Frontal cortex (tissue), 4 donors: ENCODE measurements around the gene PRDM16. TPM values are rescaled to one million over a fixed set of nuclear protein-coding genes. Genes with fewer than 3 reads are reported as not detected.
A peak's percentile ranks its signal among the peaks of the same experiment; 100 is the strongest.

Experiments used
- DNase-seq, 2 donors: peaks; one replicate each; pipeline ENCODE4 v3.0.0; 2012; ENCODE audit warnings: low spot score in 2 of 2
- FAIRE-seq: peaks from 2 replicates; lab custom pipeline; 2012; peaks lifted over from hg19 to GRCh38; lab: Jason Lieb, UNC
- total RNA-seq: library from RNA; depleted of rRNA; stranded (reverse); fragments of >200 nt; gene quantifications from one replicate; pipeline ENCODE4 v1.2.3, GENCODE V29; 2014
- donor health status: control.
- donor health status: control.
- donor health status: control.

The PRDM16 gene
- total RNA-seq, 1 donor from 2014 or later: 1.6 TPM

DNA sequence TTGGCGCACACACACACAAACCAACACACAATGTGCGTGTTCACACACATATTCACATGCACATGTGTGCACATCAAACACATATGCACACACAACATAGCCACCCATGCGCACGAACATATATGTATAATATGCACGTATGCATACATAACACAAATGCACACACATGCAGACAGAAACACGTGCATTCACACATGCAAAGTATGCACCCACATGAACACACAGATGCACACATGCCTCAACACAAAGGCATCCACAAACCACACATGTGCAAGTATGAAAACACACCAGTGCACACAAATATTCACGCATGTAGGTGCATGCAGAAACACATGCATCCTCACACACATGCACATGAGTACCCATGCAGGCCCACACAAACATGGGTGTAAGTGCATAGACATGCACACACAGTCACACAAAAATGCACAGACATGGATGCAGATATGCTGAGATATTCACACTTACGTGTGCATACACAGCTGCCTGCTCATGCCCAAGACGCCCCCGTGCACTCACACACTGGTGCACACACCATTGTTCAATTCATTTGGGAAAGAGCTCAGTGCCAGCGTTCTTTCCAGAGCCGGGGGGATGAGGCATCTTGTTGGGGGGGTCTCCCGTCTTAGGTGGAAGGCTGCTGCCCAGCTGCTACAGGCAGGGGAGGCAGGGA, 332.7 kb downstream of the PRDM16 start:
- FAIRE-seq (no peak), DNase-seq (no peak)

DNA sequence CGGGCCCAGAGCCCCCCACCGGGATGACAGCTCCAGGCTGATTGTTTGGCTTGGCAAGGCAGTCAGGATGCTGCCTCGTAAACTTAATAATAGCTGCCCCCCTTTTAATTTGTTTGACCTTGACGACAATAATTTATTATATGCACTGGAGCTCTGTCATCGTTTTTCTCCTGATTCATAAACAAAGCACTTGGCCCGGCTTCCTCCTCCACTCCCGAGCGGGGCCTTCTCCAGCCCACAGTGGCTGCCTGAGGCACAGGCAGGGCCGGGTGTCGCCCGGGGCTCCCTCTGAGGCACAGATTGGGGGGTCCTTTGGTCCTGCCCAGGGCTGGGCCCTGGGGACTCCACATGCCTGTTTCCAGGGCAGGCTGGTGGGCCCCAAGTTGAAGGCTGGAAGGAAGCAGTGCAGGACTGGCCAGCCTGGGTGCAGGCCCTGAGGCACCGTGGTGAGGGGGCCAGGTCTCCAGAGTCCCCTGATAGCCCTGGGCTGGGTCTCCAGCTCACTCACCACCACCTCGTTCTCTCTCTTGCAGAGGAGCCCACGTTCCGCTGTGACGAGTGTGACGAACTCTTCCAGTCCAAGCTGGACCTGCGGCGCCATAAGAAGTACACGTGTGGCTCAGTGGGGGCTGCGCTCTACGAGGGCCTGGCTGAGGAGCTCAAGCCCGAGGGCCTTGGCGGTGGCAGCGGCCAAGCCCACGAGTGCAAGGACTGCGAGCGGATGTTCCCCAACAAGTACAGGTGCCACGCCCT, 333.4 kb downstream of the PRDM16 start:
- DNase-seq (no peak), FAIRE-seq (no peak)

DNA sequence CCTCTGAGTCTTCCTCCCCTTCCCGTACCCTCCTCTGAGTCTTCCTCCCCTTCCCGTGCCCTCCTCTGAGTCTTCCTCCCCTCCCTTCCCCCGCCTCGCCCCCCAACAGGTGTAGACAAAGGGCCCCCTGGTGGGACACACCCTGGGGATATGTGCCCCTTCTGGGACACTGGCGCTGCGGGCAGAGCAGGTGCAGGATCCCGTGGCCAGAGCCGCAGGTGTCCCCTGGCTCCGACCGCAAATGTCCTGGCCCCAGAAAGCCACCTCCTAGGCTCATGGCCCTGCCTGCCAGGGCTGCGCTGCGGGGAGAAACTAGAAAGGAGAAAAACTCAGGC, 334.0 kb downstream of the PRDM16 start:
- DNase-seq: no peak
- no peak for FAIRE-seq

DNA sequence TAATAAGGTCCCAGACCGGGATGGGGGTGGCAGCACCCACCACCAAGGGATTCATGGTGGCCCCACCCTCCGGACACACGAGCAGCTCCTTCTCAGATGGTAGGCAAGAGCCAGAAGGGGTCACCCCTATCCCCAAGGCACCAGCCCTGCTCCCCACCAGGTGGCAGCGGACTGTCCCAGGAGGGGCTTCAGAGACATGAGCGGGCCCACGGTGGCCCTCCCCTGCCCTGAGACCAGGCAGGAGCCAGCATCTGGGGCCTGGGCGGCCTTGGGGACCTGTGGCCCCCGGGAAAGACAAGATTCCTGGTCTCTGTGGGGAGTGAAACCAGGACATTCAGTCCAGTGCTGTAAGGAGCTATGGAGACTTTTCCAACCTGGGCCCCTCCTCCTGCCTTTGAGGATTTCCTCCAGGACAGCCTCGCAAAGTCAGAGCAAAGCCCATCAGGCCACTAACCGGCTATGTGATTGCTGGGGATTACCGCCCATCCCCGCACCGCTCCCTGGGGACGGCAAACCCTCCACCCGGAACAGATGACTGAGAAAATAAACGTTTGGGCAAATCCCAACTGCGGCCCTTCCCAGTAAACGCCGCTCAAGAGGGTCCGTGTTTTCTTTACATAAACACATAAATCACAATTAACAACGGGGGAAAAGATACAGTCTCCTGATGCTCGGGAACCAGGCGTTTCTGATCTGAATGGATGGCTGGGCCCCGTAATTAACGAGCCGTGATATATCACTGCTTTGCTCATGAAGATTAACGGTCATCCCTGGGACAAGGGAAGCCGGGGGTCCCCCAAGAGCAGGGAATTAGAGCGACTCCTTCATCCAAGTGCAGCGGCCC, 334.6 kb downstream of the PRDM16 start:
- FAIRE-seq (no peak), DNase-seq (no peak)

DNA sequence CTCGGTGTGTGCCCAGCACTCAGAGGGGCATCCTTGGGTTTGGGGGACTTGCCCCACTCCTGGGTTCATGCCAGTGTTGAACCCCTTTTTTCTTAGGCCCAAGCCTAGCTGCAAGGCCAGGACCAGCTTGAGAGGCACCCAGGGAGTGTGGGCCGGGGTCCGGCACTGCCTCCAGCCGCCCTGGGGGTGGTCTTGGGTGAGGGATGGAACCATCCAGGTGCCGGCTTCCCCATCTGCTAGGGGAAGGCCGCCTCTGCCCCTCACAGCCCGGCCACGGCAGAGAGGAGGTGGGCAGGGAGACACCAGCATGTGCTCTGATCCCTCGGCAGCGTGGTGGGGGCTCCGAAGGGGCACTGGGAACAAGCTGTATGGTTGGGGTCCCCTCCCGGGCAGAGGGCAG, 335.3 kb downstream of the PRDM16 start:
- DNase-seq (no peak), FAIRE-seq (no peak)

DNA sequence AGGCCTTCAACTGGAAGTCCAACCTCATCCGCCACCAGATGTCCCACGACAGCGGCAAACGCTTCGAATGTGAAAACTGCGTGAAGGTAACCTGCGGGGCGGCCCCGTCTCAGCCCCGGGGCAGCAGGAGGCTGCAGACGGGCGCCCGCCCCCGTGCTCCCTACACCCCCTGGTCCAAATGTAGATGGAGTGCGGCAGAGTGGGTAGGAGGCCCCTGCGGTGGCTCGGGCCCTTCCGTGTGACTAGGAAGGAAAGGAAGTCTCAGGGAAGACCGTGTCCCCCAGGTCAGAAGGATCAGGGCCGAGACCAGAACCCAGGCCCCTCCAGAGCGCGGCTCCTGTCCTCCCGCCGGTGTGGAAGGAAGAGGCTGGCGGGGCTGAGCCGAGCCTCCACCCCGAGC, 335.8 kb downstream of the PRDM16 start:
- DNase-seq: no peak
- no peak for FAIRE-seq

DNA sequence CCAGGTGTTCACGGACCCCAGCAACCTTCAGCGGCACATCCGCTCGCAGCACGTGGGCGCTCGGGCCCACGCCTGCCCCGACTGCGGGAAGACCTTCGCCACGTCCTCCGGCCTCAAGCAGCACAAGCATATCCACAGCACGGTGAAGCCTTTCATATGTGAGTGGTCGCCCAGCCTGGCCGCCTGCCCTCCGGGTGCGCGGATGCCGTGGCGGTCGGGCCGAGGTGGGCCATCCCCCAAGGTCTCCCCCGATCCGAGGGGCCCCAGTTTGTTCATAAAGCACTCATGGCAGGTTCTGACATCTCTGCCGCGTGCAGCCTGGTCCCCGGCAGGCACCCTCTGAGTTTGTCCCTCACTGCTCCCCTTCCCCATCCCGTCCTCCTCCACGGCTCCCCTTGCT, 336.5 kb downstream of the PRDM16 start:
- FAIRE-seq (no peak), DNase-seq (no peak)

DNA sequence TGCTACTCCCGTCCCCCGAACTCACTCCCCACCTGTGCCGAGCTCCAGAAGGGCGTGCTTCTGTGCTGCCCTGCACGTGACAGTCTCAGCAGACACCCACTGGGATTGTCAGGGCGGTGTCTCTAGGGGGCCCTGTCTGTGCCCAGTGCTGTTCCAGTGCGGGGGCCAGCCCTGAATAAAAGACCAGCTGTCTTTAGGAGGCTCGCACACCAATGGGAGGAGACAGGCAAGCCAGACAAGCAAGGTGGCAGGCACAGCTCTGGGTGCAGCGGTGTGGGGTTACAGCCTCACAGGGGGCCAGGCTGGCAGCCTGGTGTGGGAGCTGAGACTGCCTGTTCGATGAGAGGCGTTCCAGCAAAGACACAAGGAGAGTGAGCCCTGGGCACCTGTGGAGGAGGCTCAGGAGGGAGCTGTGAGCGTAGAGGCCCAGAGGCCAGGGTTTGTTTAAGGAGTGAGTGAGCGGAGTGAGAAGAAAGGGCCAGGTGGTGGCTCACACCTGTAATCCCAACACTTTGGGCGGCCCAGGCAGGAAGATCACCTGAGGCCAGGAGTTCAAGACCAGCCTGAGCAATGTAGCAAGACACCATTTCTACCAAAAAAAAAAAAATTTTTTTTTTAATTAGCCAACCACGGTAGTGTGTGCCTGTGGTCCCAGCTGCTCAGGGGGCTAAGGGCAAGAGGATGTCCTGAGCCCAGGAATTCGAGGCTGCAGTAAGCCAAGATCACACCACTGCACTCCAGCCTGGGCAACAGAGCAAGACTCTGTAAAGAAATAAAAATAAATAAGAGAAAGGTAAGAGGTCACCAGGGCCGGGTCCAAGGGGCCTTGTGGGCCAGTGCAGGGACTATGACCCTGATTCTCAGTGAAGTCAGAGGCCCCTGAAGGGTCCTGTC, 337.2 kb downstream of the PRDM16 start:
- FAIRE-seq (no peak), DNase-seq (no peak)

DNA sequence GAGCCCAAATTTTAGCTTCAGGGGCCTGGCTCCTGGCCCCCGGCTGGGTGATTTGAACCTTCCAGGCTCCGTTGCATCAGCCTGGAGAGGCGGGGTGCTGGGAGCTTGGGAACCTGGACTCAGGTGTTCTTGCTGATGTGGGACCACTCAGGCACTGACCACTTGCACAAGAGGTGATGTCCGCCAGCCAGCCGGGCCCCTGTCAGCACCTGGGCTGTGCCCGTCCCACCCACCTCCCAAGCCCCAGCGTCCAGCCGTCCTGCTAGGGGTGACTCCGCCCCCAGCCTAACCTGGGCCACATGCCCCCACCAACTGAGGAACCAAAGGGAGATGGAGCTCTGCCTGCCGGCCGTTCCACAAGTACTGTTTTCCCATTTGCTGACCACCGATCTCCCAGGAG, 338.0 kb downstream of the PRDM16 start:
- DNase-seq (no peak), FAIRE-seq (no peak)

DNA sequence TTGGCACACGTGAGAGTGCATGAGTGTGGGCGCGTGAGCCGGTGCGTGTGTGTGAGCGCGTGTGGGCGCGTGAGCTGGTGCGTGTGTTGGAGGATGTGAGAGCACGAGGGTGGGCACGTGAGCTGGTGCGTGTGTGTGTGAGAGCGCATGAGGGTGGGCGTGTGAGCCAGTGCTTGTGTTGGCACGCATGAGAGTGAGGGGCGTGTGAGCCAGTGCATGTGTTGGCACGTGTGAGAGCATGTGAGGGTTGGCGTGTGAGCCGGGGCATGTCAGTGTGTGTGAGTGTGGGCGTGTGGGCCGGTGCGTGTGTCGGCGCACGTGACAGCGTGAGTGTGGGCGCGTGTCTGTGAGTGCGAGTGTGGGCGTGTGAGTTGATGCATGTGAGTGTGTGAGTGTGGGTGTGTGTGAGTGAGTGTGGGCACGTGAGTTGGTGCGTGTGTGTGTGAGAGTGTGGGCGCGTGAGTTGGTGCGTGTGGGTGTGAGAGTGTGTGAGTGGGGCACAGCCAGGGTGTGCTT, 339.8 kb downstream of the PRDM16 start:
- DNase-seq (peak in 1 of 2 donors; percentile 59), FAIRE-seq (no peak)

DNA sequence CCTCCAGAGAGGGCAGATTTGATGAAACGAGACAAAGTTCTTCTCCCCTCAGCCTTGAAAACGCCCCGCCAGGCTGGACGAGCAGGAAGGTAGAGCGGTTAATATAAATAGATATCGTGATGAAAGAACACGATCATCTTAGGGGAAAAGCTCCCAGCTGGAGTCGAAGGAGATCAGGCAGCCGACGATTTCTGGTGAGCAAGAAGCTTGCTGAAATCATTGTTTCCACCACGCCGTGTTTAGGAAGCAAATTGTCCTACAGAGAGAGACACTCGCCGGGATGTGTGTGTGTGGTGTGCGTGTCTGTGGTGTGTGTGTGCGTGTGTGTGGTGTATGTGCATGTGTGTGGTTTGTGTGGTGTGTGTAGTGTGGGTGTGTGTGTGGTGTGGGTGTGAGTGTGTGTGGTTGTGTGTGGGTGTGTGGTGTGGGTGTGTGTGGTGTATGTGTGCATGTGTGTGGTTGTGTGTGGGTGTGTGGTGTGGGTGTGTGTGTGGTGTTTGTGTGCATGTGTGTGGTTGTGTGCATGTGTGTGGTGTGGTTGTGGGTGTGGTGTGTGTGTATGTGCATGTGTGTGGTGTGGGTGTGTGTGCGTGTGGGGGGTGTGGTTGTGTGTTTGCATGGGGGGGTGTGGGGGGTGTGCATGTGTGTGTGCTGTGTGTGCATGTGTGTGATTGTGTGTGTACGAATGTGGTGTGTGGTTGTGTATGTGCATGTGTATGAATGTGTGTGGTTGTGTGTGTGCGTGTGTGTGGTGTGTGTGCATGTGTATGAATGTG, 340.6 kb downstream of the PRDM16 start:
- DNase-seq: no peak
- no peak for FAIRE-seq

DNA sequence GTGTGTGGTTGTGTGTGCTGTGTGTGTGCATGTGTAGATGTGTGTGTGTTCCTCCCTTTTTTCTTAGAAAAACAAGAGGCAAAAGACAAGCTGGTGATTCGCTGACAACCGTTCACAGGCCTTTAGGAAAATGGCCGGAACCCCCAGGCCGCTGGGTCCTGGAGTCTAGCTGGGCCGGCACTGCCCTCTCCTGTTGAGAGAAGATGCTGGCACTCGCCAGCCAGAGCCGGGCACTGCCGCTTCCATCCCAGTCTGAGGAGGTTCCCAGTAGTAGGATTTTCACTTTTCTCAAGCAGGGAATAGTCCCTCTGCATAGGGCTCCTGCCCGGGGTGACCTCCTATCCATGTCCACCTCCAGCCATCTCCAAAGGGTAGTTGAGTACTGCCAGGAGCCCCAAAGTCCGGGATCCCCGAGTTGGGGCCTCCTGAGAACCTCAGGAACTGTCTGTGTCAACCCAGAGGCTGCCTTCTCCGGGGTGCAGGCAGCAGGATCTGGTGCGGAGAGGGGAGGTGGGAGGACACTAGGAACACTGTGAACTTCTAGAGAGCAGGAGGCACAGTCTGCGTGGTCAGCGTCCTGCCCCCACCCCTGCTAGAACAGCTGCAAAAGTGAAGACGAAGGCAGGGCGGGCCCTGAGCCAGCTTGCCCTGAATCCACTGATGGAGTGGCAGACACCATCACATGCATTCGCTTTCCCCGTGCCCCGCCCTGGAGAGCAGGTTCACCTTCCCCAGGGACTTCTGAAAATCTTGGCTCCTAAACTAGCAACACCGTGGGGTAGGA, 341.3 kb downstream of the PRDM16 start:
- DNase-seq (peak; percentile 95), FAIRE-seq (no peak)

DNA sequence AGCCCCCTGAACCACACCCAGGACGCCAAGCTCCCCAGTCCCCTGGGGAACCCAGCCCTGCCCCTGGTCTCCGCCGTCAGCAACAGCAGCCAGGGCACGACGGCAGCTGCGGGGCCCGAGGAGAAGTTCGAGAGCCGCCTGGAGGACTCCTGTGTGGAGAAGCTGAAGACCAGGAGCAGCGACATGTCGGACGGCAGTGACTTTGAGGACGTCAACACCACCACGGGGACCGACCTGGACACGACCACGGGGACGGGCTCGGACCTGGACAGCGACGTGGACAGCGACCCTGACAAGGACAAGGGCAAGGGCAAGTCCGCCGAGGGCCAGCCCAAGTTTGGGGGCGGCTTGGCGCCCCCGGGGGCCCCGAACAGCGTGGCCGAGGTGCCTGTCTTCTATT, 342.8 kb downstream of the PRDM16 start:
- DNase-seq: no peak
- FAIRE-seq: no peak

DNA sequence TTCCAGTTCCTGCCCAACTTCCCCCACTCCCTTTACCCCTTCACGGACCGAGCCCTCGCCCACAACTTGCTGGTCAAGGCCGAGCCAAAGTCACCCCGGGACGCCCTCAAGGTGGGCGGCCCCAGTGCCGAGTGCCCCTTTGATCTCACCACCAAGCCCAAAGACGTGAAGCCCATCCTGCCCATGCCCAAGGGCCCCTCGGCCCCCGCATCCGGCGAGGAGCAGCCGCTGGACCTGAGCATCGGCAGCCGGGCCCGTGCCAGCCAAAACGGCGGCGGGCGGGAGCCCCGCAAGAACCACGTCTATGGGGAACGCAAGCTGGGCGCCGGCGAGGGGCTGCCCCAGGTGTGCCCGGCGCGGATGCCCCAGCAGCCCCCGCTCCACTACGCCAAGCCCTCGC, 343.4 kb downstream of the PRDM16 start:
- FAIRE-seq: no peak

DNA sequence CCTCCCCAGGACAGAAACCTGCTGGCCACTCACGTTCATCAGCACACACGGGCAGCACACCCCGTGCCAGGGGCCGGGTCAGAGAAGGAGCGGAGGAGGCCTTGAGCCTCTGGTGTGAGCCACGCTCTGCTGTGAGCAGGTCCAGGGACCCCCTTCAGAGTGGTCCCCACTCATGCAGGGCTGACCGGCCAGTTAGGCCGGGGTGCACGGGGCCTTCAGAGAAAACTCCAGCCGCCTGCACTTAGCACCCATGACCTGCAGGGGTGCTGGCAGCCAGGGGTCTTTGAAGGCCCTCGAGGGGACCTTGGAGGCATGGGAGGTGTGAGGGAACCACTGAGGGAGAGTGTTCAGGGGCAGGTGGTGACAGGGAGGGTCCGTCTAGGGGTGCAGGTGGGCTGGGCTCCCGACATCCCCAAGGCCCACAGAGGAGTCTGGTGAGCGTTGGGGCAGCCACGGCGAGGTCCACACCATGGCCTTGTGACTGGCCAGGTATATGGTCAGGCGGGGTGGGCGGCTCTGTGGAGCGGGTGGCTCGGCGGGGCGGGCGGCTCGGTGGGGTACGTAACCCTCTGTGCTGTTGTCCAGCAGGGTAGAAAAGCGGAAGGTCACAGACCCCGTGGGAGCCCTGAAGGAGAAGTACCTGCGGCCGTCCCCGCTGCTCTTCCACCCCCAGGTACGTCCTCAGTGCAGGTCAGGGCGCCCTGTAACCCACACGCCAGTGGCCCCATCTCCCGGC, 345.1 kb downstream of the PRDM16 start:
- DNase-seq (no peak), FAIRE-seq (no peak)

More for the DNA sequence above, 343.4 kb downstream of the PRDM16 start:
- DNase-seq: no peak

DNA sequence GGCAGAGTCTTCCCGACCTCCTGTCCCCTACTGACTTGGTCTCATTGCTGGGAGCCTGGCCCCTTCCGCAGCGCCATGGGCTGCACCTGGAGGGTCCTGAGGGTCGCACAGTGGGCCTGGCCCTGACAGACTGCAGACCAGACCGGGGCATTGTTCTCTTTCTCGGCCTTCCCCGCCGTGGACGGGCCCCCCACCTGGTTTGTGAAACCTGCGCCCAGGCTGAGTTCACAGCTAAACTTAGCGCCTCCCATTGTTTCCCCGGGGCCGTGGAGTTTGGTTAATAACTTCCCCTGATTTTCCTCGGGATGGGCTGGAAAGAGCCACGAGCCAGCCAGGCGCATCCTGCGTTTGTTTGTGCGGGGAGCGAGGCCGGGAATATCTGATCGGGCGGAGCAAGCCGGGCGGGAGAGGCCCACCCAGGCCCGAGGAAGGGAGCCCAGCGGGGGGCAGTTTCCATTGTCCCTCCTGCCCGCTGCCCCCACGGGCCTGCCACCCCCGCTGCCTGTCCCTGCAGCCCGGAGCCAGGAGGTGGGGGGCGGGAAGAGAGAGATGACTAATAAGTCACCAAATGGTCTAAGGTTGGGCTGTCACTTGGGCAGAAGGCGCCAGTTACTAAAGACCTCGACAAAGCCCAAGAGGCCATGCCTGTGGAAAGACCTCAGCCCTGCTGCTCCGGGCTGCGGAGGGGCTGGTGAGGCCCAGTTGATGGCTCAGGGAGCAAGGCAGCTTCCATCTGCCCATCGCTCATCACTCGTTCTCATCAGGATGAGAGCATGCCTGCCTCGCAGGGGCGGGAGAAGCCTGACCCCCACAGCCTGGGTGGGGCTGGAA, 346.5 kb downstream of the PRDM16 start:
- no peak for FAIRE-seq

More for the DNA sequence above, 346.5 kb downstream of the PRDM16 start:
- peak in 1 of 2 donors; percentile 60 for DNase-seq
